Measurements from ENCODE around the gene VPREB3.
A peak's percentile ranks its signal among the peaks of the same experiment; 100 is the strongest.

VPREB3 gene

GRCh38 chr22:23772649-23773473 is 18.6 kb upstream of the VPREB3 start, which contains the start of gene MMP11:
MMP11 (plus strand) TSS chr22:23772849; CDS start chr22:23772871, 22 bp downstream.
- H2AFZ ChIP-seq (ENCODE audit: low read length) = peak within 1 kb of the TSS; percentile 94
- DNase-seq = peak; percentile 60

GRCh38 chr22:23772315-23772648 is 18.1 kb upstream of the VPREB3 start:
- Histone ChIP-seq H3K27me3 (replicated peaks; ENCODE audit: insufficient read depth, low read length) (no peaks in the 10 kb centered on the region), H3K4me1 (ENCODE audit: low read length) (peaks cover 14% of the 10 kb centered on the region), H2AFZ (ENCODE audit: low read length) (peak overlapping the region; percentile 94), H3K9me3 (replicated peaks; ENCODE audit: insufficient read depth, low read length) (no peaks in the 10 kb centered on the region), H3K79me2 (ENCODE audit: low read length) (peaks cover 9% of the 10 kb centered on the region), H3K9ac (ENCODE audit: low read length) (peak overlapping the region; percentile 32; the same call in 1 of the 2 replicates), H3K4me2 (ENCODE audit: low read depth, low read length) (peak overlapping the region; percentile 96), H3F3A (ENCODE audit: insufficient read depth, low read length) (peaks cover 12% of the 10 kb centered on the region), H3K4me3 (ENCODE audit: low read length) (peak overlapping the region; percentile 59), H3K27ac (ENCODE audit: low read length) (no peak overlapping the region), H3K36me3 (replicated peaks; ENCODE audit: insufficient read depth, low read length) (no peaks in the 10 kb centered on the region), H4K20me1 (ENCODE audit: insufficient read depth, low read length) (no peaks in the 10 kb centered on the region), H3K9me2 (replicated peaks; ENCODE audit: insufficient read depth, low read length) (no peaks in the 10 kb centered on the region)
- DNase-seq = no peak
- no peak for TF ChIP-seq CTCF (IDR thresholded peaks at IDR 0.05; ENCODE audit: low read length)
- TF ChIP-seq EZH2 (optimal IDR thresholded peaks at IDR 0.05; ENCODE audit: low read depth, low read length) = no peak
- no peak for TF ChIP-seq EZH2phosphoT487 (IDR thresholded peaks at IDR 0.05; ENCODE audit: low read length)

More at GRCh38 chr22:23772649-23773473, 18.6 kb upstream of the VPREB3 start, which contains the start of gene MMP11:
- H3K4me3 ChIP-seq (ENCODE audit: low read length) = peak within 1 kb of the TSS; percentile 59
- peaks cover 4% of the 10 kb centered on the region for H3K79me2 ChIP-seq (ENCODE audit: low read length)
- peaks cover 12% of the 10 kb centered on the region for H3F3A ChIP-seq (ENCODE audit: insufficient read depth, low read length)
- peaks cover 14% of the 10 kb centered on the region for H3K4me1 ChIP-seq (ENCODE audit: low read length)
- H3K27ac ChIP-seq (ENCODE audit: low read length) = no peak within 1 kb of the TSS
- no peaks in the 10 kb centered on the region for H4K20me1 ChIP-seq (ENCODE audit: insufficient read depth, low read length)
- no peaks in the 10 kb centered on the region for H3K27me3 ChIP-seq (replicated peaks; ENCODE audit: insufficient read depth, low read length)
- no peaks in the 10 kb centered on the region for H3K36me3 ChIP-seq (replicated peaks; ENCODE audit: insufficient read depth, low read length)
- H3K9ac ChIP-seq (ENCODE audit: low read length) = peak within 1 kb of the TSS; percentile 38; the same call in 1 of the 2 replicates
- no peaks in the 10 kb centered on the region for H3K9me3 ChIP-seq (replicated peaks; ENCODE audit: insufficient read depth, low read length)
- H3K4me2 ChIP-seq (ENCODE audit: low read depth, low read length) = peak within 1 kb of the TSS; percentile 98
- H3K9me2 ChIP-seq (replicated peaks; ENCODE audit: insufficient read depth, low read length) = no peaks in the 10 kb centered on the region
- no peak for TF ChIP-seq EZH2 (optimal IDR thresholded peaks at IDR 0.05; ENCODE audit: low read depth, low read length)
- no peak for TF ChIP-seq EZH2phosphoT487 (IDR thresholded peaks at IDR 0.05; ENCODE audit: low read length)
- no peak; the same call in 1 of the 2 replicates for TF ChIP-seq CTCF (IDR thresholded peaks at IDR 0.05; ENCODE audit: low read length)

GRCh38 chr22:23769321-23769965 is 15.2 kb upstream of the VPREB3 start:
- H3K36me3 ChIP-seq (replicated peaks; ENCODE audit: insufficient read depth, low read length) = no peaks in the 10 kb centered on the region
- H3K4me2 ChIP-seq (ENCODE audit: low read depth, low read length) = no peak overlapping the region
- peaks cover 34% of the 10 kb centered on the region for H3K79me2 ChIP-seq (ENCODE audit: low read length)
- H3K27me3 ChIP-seq (replicated peaks; ENCODE audit: insufficient read depth, low read length) = no peaks in the 10 kb centered on the region
- TF ChIP-seq CTCF (IDR thresholded peaks at IDR 0.05; ENCODE audit: low read length) (no peak), EZH2phosphoT487 (IDR thresholded peaks at IDR 0.05; ENCODE audit: low read length) (no peak), EZH2 (optimal IDR thresholded peaks at IDR 0.05; ENCODE audit: low read depth, low read length) (no peak)
- H3K9me2 ChIP-seq (replicated peaks; ENCODE audit: insufficient read depth, low read length) = no peaks in the 10 kb centered on the region
- H4K20me1 ChIP-seq (ENCODE audit: insufficient read depth, low read length) = peaks cover 6% of the 10 kb centered on the region; the same call in 1 of the 2 replicates
- H3K4me3 ChIP-seq (ENCODE audit: low read length) = no peak overlapping the region
- H3K27ac ChIP-seq (ENCODE audit: low read length) = no peak overlapping the region
- no peaks in the 10 kb centered on the region for H3K9me3 ChIP-seq (replicated peaks; ENCODE audit: insufficient read depth, low read length)
- peaks cover 12% of the 10 kb centered on the region for H3F3A ChIP-seq (ENCODE audit: insufficient read depth, low read length)
- H3K9ac ChIP-seq (ENCODE audit: low read length) = no peak overlapping the region
- peaks cover 14% of the 10 kb centered on the region for H3K4me1 ChIP-seq (ENCODE audit: low read length)
- no peak overlapping the region for H2AFZ ChIP-seq (ENCODE audit: low read length)
- no peak for DNase-seq
